GM21423 (cell line): Measurements from ENCODE around the gene MAD1L1.

Experiments
- ATAC-seq: cut with Tn5 transposase; IDR thresholded peaks from one replicate; pipeline ENCODE4 v1.9.1; 2021; ENCODE audit warnings: mild to moderate bottlenecking, moderate library complexity; ENCODE audit not compliant: unreplicated experiment

Gene MAD1L1

GRCh38 chr7:2202361-2202761 is 30.4 kb downstream of the MAD1L1 start:
- ATAC-seq: no peak

GRCh38 chr7:2201686-2202360 is 30.9 kb downstream of the MAD1L1 start:
- no peak for ATAC-seq

GRCh38 chr7:2201128-2201527 is 31.6 kb downstream of the MAD1L1 start:
- no peak for ATAC-seq

- no peak for ATAC-seq
These were observed 32.2 kb downstream of the MAD1L1 start for GRCh38 chr7:2200584-2200980.

GRCh38 chr7:2199956-2200583 is 32.7 kb downstream of the MAD1L1 start:
- no peak for ATAC-seq

- ATAC-seq: no peak
These were observed 33.2 kb downstream of the MAD1L1 start for GRCh38 chr7:2199528-2199927.

- no peak for ATAC-seq
These were observed 34.0 kb downstream of the MAD1L1 start for GRCh38 chr7:2198760-2199159.

GRCh38 chr7:2198206-2198605 is 34.5 kb downstream of the MAD1L1 start:
- ATAC-seq: no peak

GRCh38 chr7:2197436-2198155 is 35.1 kb downstream of the MAD1L1 start:
- ATAC-seq: no peak

- ATAC-seq: no peak
These were observed 36.1 kb downstream of the MAD1L1 start for GRCh38 chr7:2196381-2197378.

GRCh38 chr7:2195400-2196246 is 37.1 kb downstream of the MAD1L1 start:
- ATAC-seq: no peak

GRCh38 chr7:2193575-2194305 is 39.0 kb downstream of the MAD1L1 start:
- no peak for ATAC-seq

GRCh38 chr7:2192831-2193534 is 39.8 kb downstream of the MAD1L1 start:
- no peak for ATAC-seq

GRCh38 chr7:2191016-2191415 is 41.7 kb downstream of the MAD1L1 start:
- ATAC-seq: no peak

GRCh38 chr7:2190531-2190930 is 42.2 kb downstream of the MAD1L1 start:
- ATAC-seq: no peak

- no peak for ATAC-seq
These were observed 46.6 kb downstream of the MAD1L1 start for GRCh38 chr7:2186166-2186565.

- ATAC-seq: no peak
These were observed 47.0 kb downstream of the MAD1L1 start for GRCh38 chr7:2185715-2186114.

- ATAC-seq: peak; percentile 68
These were observed 50.3 kb downstream of the MAD1L1 start for GRCh38 chr7:2182461-2182860.
